Measurements from ENCODE around the gene LRMDA. TPM values are rescaled to one million over a fixed set of nuclear protein-coding genes. Genes with fewer than 3 reads are reported as not detected.

Gene LRMDA
- total and polyA plus RNA-seq, 2 donors (not counting 1 experiment from before 2014, with no cell fraction given): 0.12 TPM; not detected in 1

DNA sequence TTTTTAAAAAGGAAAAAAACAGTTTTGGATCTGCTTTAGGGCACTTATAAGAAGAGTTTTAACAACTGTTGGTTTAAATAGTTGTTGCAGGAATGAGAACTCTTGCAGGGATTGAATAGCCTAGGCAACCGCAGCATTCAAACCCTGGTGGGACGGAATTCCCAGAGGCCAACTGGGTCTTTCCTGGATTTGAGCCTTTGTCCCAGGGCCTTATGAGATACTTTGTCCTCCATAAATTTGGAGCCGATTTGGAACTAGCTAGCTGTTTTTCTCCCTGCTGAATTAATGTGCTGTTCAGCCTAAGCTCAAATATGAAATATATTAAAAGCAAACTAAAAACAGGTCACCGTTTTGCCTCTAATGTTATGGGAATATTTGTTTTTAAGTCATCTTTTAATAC lies 109.6 kb downstream of the LRMDA start:
- H3K9me3 ChIP-seq (ENCODE audit: control extremely low read depth in 1 of 3, control insufficient read depth in 2 of 3, insufficient read depth in 1 of 3, low read length in 2 of 3): no peaks in the 10 kb centered on the region
- intact Hi-C loops (cut with micrococcal nuclease): no loop called here
- DNase-seq: no peak
- Mint-ChIP-seq H3K27me3 (peaks cover 16% of the 10 kb centered on the region), H3K4me3 (no peak overlapping the region), H3K27ac (no peak overlapping the region), H3K9me3 (ENCODE audit: insufficient read depth) (no peaks in the 10 kb centered on the region), H3K4me1 (no peaks in the 10 kb centered on the region)
- H3K4me2 ChIP-seq (replicated peaks; ENCODE audit: low read depth, low read length, poor library complexity, severe bottlenecking): no peak overlapping the region
- no peaks in the 10 kb centered on the region for H3K79me2 ChIP-seq (ENCODE audit: control insufficient read depth, insufficient read depth, low read length)
- no peak overlapping the region for H3K9ac ChIP-seq (ENCODE audit: low read length)
- ChIA-PET POLR2A (no interaction called here), CTCF (no interaction called here)
- no peak overlapping the region for H3K27ac ChIP-seq (ENCODE audit: low read length in 2 of 2)
- H3K4me1 ChIP-seq (ENCODE audit: control insufficient read depth in 2 of 2, insufficient read depth in 2 of 2, low read length in 2 of 2): no peaks in the 10 kb centered on the region
- no peak overlapping the region for H3K4me3 ChIP-seq (ENCODE audit: control extremely low read depth in 1 of 5, extremely low read depth in 1 of 5, insufficient read depth in 1 of 5, low read depth in 2 of 5, low read length in 4 of 5)
- ATAC-seq (ENCODE audit: low read depth): no peak
- TF ChIP-seq, protein P1, sequence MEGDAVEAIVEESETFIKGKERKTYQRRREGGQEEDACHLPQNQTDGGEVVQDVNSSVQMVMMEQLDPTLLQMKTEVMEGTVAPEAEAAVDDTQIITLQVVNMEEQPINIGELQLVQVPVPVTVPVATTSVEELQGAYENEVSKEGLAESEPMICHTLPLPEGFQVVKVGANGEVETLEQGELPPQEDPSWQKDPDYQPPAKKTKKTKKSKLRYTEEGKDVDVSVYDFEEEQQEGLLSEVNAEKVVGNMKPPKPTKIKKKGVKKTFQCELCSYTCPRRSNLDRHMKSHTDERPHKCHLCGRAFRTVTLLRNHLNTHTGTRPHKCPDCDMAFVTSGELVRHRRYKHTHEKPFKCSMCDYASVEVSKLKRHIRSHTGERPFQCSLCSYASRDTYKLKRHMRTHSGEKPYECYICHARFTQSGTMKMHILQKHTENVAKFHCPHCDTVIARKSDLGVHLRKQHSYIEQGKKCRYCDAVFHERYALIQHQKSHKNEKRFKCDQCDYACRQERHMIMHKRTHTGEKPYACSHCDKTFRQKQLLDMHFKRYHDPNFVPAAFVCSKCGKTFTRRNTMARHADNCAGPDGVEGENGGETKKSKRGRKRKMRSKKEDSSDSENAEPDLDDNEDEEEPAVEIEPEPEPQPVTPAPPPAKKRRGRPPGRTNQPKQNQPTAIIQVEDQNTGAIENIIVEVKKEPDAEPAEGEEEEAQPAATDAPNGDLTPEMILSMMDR (IDR thresholded peaks at IDR 0.05): no peak
- no peak for TF ChIP-seq EZH2 (IDR thresholded peaks at IDR 0.05; ENCODE audit: borderline replicate concordance, insufficient read depth, low read depth, low read length, poor library complexity, severe bottlenecking)
- H3K27me3 ChIP-seq (replicated peaks in 1 of 4; ENCODE audit: control extremely low read depth in 1 of 4, control insufficient read depth in 3 of 4, insufficient read depth in 4 of 4, low read length in 3 of 4): peaks cover 0 to under 1% (median 0%) of the 10 kb centered on the region in 4 experiments
- H3K36me3 ChIP-seq (replicated peaks in 1 of 2; ENCODE audit: control extremely low read depth in 1 of 2, control insufficient read depth in 1 of 2, extremely low read depth in 1 of 2, insufficient read depth in 2 of 2, low read length in 1 of 2): no peaks in the 10 kb centered on the region
- H2AFZ ChIP-seq (ENCODE audit: insufficient read depth, low read depth, low read length, poor library complexity, severe bottlenecking): no peak overlapping the region
- H4K20me1 ChIP-seq (ENCODE audit: control insufficient read depth, insufficient read depth, low read length, poor library complexity, severe bottlenecking): no peaks in the 10 kb centered on the region
- 91% methylated on average over 3 of the region's 4 CpGs for WGBS (ENCODE audit: insufficient coverage)

DNA sequence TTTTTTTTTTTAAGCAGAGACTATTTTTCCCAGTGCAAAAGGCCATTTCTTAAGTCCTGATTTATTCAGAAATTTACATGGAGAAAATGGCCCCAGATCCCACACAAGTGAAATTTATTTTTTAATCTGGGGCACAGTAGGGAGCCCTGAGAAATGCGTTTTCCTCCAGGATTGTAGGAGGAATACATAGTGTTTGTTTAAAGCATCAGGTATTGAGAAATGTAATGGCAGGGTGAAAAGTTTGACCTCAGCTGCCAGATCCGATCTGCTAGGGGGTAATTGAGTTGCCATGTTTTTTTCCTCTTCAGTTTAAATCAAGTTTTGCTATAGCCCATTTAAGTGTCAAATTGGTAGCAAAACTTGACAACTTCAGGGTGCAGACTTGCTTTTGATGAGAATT lies 110.0 kb downstream of the LRMDA start:
- H3K9me3 Mint-ChIP-seq (ENCODE audit: insufficient read depth): no peaks in the 10 kb centered on the region
- Histone ChIP-seq H3K4me2 (replicated peaks; ENCODE audit: low read depth, low read length, poor library complexity, severe bottlenecking) (no peak overlapping the region), H3K4me3 (ENCODE audit: control extremely low read depth in 1 of 5, extremely low read depth in 1 of 5, insufficient read depth in 1 of 5, low read depth in 2 of 5, low read length in 4 of 5) (no peak overlapping the region), H3K79me2 (ENCODE audit: control insufficient read depth, insufficient read depth, low read length) (no peaks in the 10 kb centered on the region), H3K27me3 (replicated peaks in 1 of 4; ENCODE audit: control extremely low read depth in 1 of 4, control insufficient read depth in 3 of 4, insufficient read depth in 4 of 4, low read length in 3 of 4) (peaks cover 0 to 2% (median 0%) of the 10 kb centered on the region in 4 experiments), H3K9ac (ENCODE audit: low read length) (no peak overlapping the region), H3K27ac (ENCODE audit: low read length in 2 of 2) (no peak overlapping the region), H4K20me1 (ENCODE audit: control insufficient read depth, insufficient read depth, low read length, poor library complexity, severe bottlenecking) (no peaks in the 10 kb centered on the region), H3K9me3 (ENCODE audit: control extremely low read depth in 1 of 3, control insufficient read depth in 2 of 3, insufficient read depth in 1 of 3, low read length in 2 of 3) (no peaks in the 10 kb centered on the region), H3K36me3 (replicated peaks in 1 of 2; ENCODE audit: control extremely low read depth in 1 of 2, control insufficient read depth in 1 of 2, extremely low read depth in 1 of 2, insufficient read depth in 2 of 2, low read length in 1 of 2) (no peaks in the 10 kb centered on the region), H3K4me1 (ENCODE audit: control insufficient read depth in 2 of 2, insufficient read depth in 2 of 2, low read length in 2 of 2) (no peaks in the 10 kb centered on the region), H2AFZ (ENCODE audit: insufficient read depth, low read depth, low read length, poor library complexity, severe bottlenecking) (no peak overlapping the region)
- POLR2A ChIA-PET: no interaction called here
- no peak for ATAC-seq (ENCODE audit: low read depth)
- WGBS (ENCODE audit: insufficient coverage): 90% methylated on average over 2 of the region's 2 CpGs
- H3K4me1 Mint-ChIP-seq: no peaks in the 10 kb centered on the region
- TF ChIP-seq EZH2 (IDR thresholded peaks at IDR 0.05; ENCODE audit: borderline replicate concordance, insufficient read depth, low read depth, low read length, poor library complexity, severe bottlenecking): no peak
- TF ChIP-seq, protein P1 (IDR thresholded peaks at IDR 0.05): no peak
- DNase-seq: no peak
- no peak overlapping the region for H3K4me3 Mint-ChIP-seq
- CTCF ChIA-PET: no interaction called here
- intact Hi-C loops (cut with micrococcal nuclease): no loop called here
- peaks cover 16% of the 10 kb centered on the region for H3K27me3 Mint-ChIP-seq
- no peak overlapping the region for H3K27ac Mint-ChIP-seq
